NCI-H1417 treated with DMSO at 0.1 percent for 48 hours (cell line): Measurements from ENCODE around the gene FUS.
"Not testable (repeated sequence)": the region's sequence is repeated elsewhere in the genome, so short reads cannot be mapped to it uniquely, and the experiment has no call there.

ENCODE experiments used
- DNase-seq: peaks from one replicate; lab custom pipeline; 2025; lab: John Stamatoyannopoulos, UW

The FUS gene

GRCh38 chr16:31143694-31144148 is 36.2 kb upstream of the FUS start:
- no peak for DNase-seq

GRCh38 chr16:31144418-31144817 is 35.5 kb upstream of the FUS start:
- DNase-seq: not testable (repeated sequence)

- no peak for DNase-seq
Observed at GRCh38 chr16:31145398-31145990, 34.4 kb upstream of the FUS start.

GRCh38 chr16:31147574-31147973 is 32.4 kb upstream of the FUS start:
- no peak for DNase-seq

- no peak for DNase-seq
Observed at GRCh38 chr16:31148281-31148728, 31.6 kb upstream of the FUS start.

GRCh38 chr16:31148896-31149295 is 31.0 kb upstream of the FUS start:
- DNase-seq: no peak

GRCh38 chr16:31149332-31149731 is 30.6 kb upstream of the FUS start:
- DNase-seq: no peak

- no peak for DNase-seq
Observed at GRCh38 chr16:31149894-31150890, 29.7 kb upstream of the FUS start, which contains the start of gene PRSS36. PRSS36 (minus strand) TSS chr16:31150066; CDS start chr16:31150035, 31 bp downstream.

- DNase-seq: not testable (repeated sequence)
Observed at GRCh38 chr16:31150976-31151375, 29.0 kb upstream of the FUS start.

GRCh38 chr16:31157136-31157535 is 22.8 kb upstream of the FUS start:
- no peak for DNase-seq

- DNase-seq: no peak
Observed at GRCh38 chr16:31167315-31167714, 12.6 kb upstream of the FUS start.

- DNase-seq: no peak
Observed at GRCh38 chr16:31168848-31169247, 11.1 kb upstream of the FUS start.

GRCh38 chr16:31170048-31170447 is 9.9 kb upstream of the FUS start:
- DNase-seq: peak; percentile 29

GRCh38 chr16:31177136-31177535 is 2.8 kb upstream of the FUS start:
- no peak for DNase-seq

GRCh38 chr16:31179219-31179746 is 656 bp upstream of the FUS start:
- DNase-seq: no peak

GRCh38 chr16:31181102-31181830 is 1.3 kb downstream of the FUS start:
- DNase-seq: no peak

- DNase-seq: no peak
Observed at GRCh38 chr16:31182391-31182790, 2.5 kb downstream of the FUS start.

- DNase-seq: no peak
Observed at GRCh38 chr16:31183432-31184428, 3.8 kb downstream of the FUS start.

GRCh38 chr16:31184888-31185287 is 4.9 kb downstream of the FUS start:
- no peak for DNase-seq

GRCh38 chr16:31185339-31185738 is 5.4 kb downstream of the FUS start:
- no peak for DNase-seq

GRCh38 chr16:31186176-31186575 is 6.2 kb downstream of the FUS start:
- DNase-seq: no peak
